Measurements from ENCODE around the gene KIAA1614.
A peak's percentile ranks its signal among the peaks of the same experiment; 100 is the strongest.

GRCh38 chr1:180953291-180954004, 40.8 kb downstream of the KIAA1614 start:
- TF ChIP-seq CTCF (IDR thresholded peaks at IDR 0.05) (no peak), POLR2A (IDR thresholded peaks at IDR 0.05) (no peak), POLR2AphosphoS5 (IDR thresholded peaks at IDR 0.05) (peak in 1 of 3 donors; percentile 23), EP300 (IDR thresholded peaks at IDR 0.05) (no peak)
